ENCODE results near the gene ERBB4. TPM values are rescaled to one million over a fixed set of nuclear protein-coding genes. Genes with fewer than 3 reads are reported as not detected.

The ERBB4 gene
- total RNA-seq, 1 donor from 2014 or later = 9.9 TPM

GRCh38 chr2:211867845-211868451, 670.7 kb downstream of the ERBB4 start:
- Mint-ChIP-seq H3K9me3 (no peaks in the 10 kb centered on the region), H3K27ac (no peak overlapping the region), H3K4me1 (ENCODE audit: unreplicated experiment) (no peaks in the 10 kb centered on the region), H3K27me3 (no peaks in the 10 kb centered on the region), H3K4me3 (no peak overlapping the region), H3K36me3 (no peaks in the 10 kb centered on the region)
- DNase-seq (ENCODE audit: extremely low spot score, unreplicated experiment) = no peak
- no peak for TF ChIP-seq CTCF (conservative IDR thresholded peaks at IDR 0.05)

- no peak overlapping the region for H3K27ac Mint-ChIP-seq
- no peaks in the 10 kb centered on the region for H3K36me3 Mint-ChIP-seq
- H3K4me1 Mint-ChIP-seq (ENCODE audit: unreplicated experiment) = no peaks in the 10 kb centered on the region
- DNase-seq (ENCODE audit: extremely low spot score, unreplicated experiment) = no peak
- no peak overlapping the region for H3K4me3 Mint-ChIP-seq
- H3K9me3 Mint-ChIP-seq = no peaks in the 10 kb centered on the region
- H3K27me3 Mint-ChIP-seq = no peaks in the 10 kb centered on the region
- TF ChIP-seq CTCF (conservative IDR thresholded peaks at IDR 0.05) = no peak
Measured at GRCh38 chr2:211864328-211864727, 674.3 kb downstream of the ERBB4 start.

- H3K4me3 Mint-ChIP-seq = no peak overlapping the region
- TF ChIP-seq CTCF (conservative IDR thresholded peaks at IDR 0.05) = no peak
Measured at GRCh38 chr2:211860224-211860623, 678.4 kb downstream of the ERBB4 start.

GRCh38 chr2:211854832-211855231, 683.8 kb downstream of the ERBB4 start:
- Mint-ChIP-seq H3K9me3 (no peaks in the 10 kb centered on the region), H3K27me3 (no peaks in the 10 kb centered on the region), H3K27ac (no peak overlapping the region), H3K4me3 (no peak overlapping the region), H3K4me1 (ENCODE audit: unreplicated experiment) (no peaks in the 10 kb centered on the region), H3K36me3 (no peaks in the 10 kb centered on the region)
- TF ChIP-seq CTCF (conservative IDR thresholded peaks at IDR 0.05) = peak; percentile 61
- no peak for DNase-seq (ENCODE audit: extremely low spot score, unreplicated experiment)

More at GRCh38 chr2:211860224-211860623, 678.4 kb downstream of the ERBB4 start:
- Mint-ChIP-seq H3K27ac (no peak overlapping the region), H3K27me3 (no peaks in the 10 kb centered on the region), H3K9me3 (no peaks in the 10 kb centered on the region), H3K4me1 (ENCODE audit: unreplicated experiment) (no peaks in the 10 kb centered on the region), H3K36me3 (no peaks in the 10 kb centered on the region)
- no peak for DNase-seq (ENCODE audit: extremely low spot score, unreplicated experiment)

- Mint-ChIP-seq H3K27me3 (no peaks in the 10 kb centered on the region), H3K4me3 (no peak overlapping the region), H3K36me3 (no peaks in the 10 kb centered on the region), H3K9me3 (no peaks in the 10 kb centered on the region), H3K4me1 (ENCODE audit: unreplicated experiment) (peaks cover 6% of the 10 kb centered on the region), H3K27ac (no peak overlapping the region)
- no peak for DNase-seq (ENCODE audit: extremely low spot score, unreplicated experiment)
- no peak for TF ChIP-seq CTCF (conservative IDR thresholded peaks at IDR 0.05)
Measured at GRCh38 chr2:211846714-211847113, 691.9 kb downstream of the ERBB4 start.

- no peak for TF ChIP-seq CTCF (conservative IDR thresholded peaks at IDR 0.05)
- no peak overlapping the region for H3K4me3 Mint-ChIP-seq
Measured at GRCh38 chr2:211846036-211846400, 692.6 kb downstream of the ERBB4 start.

More at GRCh38 chr2:211846036-211846400, 692.6 kb downstream of the ERBB4 start:
- H3K27ac Mint-ChIP-seq = no peak overlapping the region
- peaks cover 6% of the 10 kb centered on the region for H3K4me1 Mint-ChIP-seq (ENCODE audit: unreplicated experiment)
- DNase-seq (ENCODE audit: extremely low spot score, unreplicated experiment) = no peak
- no peaks in the 10 kb centered on the region for H3K27me3 Mint-ChIP-seq
- H3K9me3 Mint-ChIP-seq = no peaks in the 10 kb centered on the region
- no peaks in the 10 kb centered on the region for H3K36me3 Mint-ChIP-seq

Measured in type B pancreatic cell (in vitro differentiated cells).